GM12873 (cell line): Measurements from ENCODE around the gene ARHGAP28.

Source experiments
- CTCF ChIP-seq: IDR thresholded peaks from 2 replicates; pipeline ENCODE4 v1.5.1; 2012; ENCODE audit warnings: low read depth, mild to moderate bottlenecking, moderate library complexity, low read length, control low read depth; ENCODE audit not compliant: insufficient read depth; ENCODE audit errors: missing control alignments

The ARHGAP28 gene

GRCh38 chr18:6745504-6746031, 16.1 kb downstream of the ARHGAP28 start:
- no peak for TF ChIP-seq CTCF

GRCh38 chr18:6746386-6746960, 17.0 kb downstream of the ARHGAP28 start:
- no peak for TF ChIP-seq CTCF

- TF ChIP-seq CTCF = no peak
Observed at GRCh38 chr18:6747646-6748045, 18.1 kb downstream of the ARHGAP28 start.

GRCh38 chr18:6748241-6748640, 18.7 kb downstream of the ARHGAP28 start:
- no peak for TF ChIP-seq CTCF

GRCh38 chr18:6750411-6750810, 20.9 kb downstream of the ARHGAP28 start:
- TF ChIP-seq CTCF = no peak

GRCh38 chr18:6751222-6751621, 21.7 kb downstream of the ARHGAP28 start:
- no peak for TF ChIP-seq CTCF

GRCh38 chr18:6752202-6752860, 22.8 kb downstream of the ARHGAP28 start:
- no peak for TF ChIP-seq CTCF
